GM13977 (cell line): ENCODE data around the gene TRMO.
"Not testable (repeated sequence)": the region's sequence is repeated elsewhere in the genome, so short reads cannot be mapped to it uniquely, and the experiment has no call there.

Experiments used
- DNase-seq: peaks from one replicate; pipeline ENCODE4 v3.0.0; 2012; ENCODE audit warnings: low spot score
- CTCF ChIP-seq: IDR thresholded peaks from 2 replicates; pipeline ENCODE4 v1.5.1; 2012; ENCODE audit warnings: mild to moderate bottlenecking, control low read depth; ENCODE audit not compliant: insufficient read depth; ENCODE audit errors: extremely low read depth, missing control alignments
- in situ Hi-C: fragments of 300-500 bp; cut with MboI; formaldehyde crosslinking; loops from one replicate; pipeline ENCODE4 v1.12.0; 2022; ENCODE audit warnings: low sequenced_read_pairs, low pct_unique_long_range_greater_than_20kb, mixed read lengths, inconsistent platforms; ENCODE audit not compliant: unreplicated experiment

Gene TRMO

GRCh38 chr9:97954550-97954989 lies 32.3 kb upstream of the TRMO start:
- in situ Hi-C loops: no loop called here
- peak; percentile 75 for TF ChIP-seq CTCF
- DNase-seq: peak; percentile 72

- in situ Hi-C loops, DNase-seq: not testable (repeated sequence)
Measured at GRCh38 chr9:97950873-97951272, 28.6 kb upstream of the TRMO start.

- in situ Hi-C loops: loop anchor here (25.0 kb wide), 1 partner anchor 315 kb away; the partner anchor contains the start of gene TBC1D2
- not testable (repeated sequence) for DNase-seq
Measured at GRCh38 chr9:97947094-97947493, 24.8 kb upstream of the TRMO start.

GRCh38 chr9:97945470-97945869 lies 23.2 kb upstream of the TRMO start:
- in situ Hi-C loops: loop anchor here (25.0 kb wide), 1 partner anchor 317 kb away; the partner anchor contains the start of gene TBC1D2
- not testable (repeated sequence) for DNase-seq

- in situ Hi-C loops: loop anchor here (25.0 kb wide), 1 partner anchor 318 kb away; the partner anchor contains the start of gene TBC1D2
- TF ChIP-seq CTCF: no peak
- DNase-seq: no peak
Measured at GRCh38 chr9:97944612-97945011, 22.3 kb upstream of the TRMO start.

- in situ Hi-C loops: loop anchor here (25.0 kb wide), 1 partner anchor 319 kb away; the partner anchor contains the start of gene TBC1D2
- no peak for TF ChIP-seq CTCF
- no peak for DNase-seq
Measured at GRCh38 chr9:97943308-97943855, 21.1 kb upstream of the TRMO start.

GRCh38 chr9:97941323-97941722 lies 19.0 kb upstream of the TRMO start:
- in situ Hi-C loops: loop anchor here (25.0 kb wide), 1 partner anchor 321 kb away; the partner anchor contains the start of gene TBC1D2
- DNase-seq: no peak
- TF ChIP-seq CTCF: no peak

- in situ Hi-C loops: loop anchor here (25.0 kb wide), 1 partner anchor 322 kb away; the partner anchor contains the start of gene TBC1D2
- DNase-seq: no peak
- TF ChIP-seq CTCF: no peak
Measured at GRCh38 chr9:97940741-97941140, 18.4 kb upstream of the TRMO start.
